ENCODE measurements around the gene GPR15LG.
"Not testable (repeated sequence)": the region's sequence is repeated elsewhere in the genome, so short reads cannot be mapped to it uniquely, and the experiment has no call there.

- not testable (repeated sequence) for TF ChIP-seq POLR2A, CTCF (IDR thresholded peaks at IDR 0.05)
Measured at GRCh38 chr10:84167289-84167653, 6.3 kb upstream of the GPR15LG start.

All from suprapubic skin (tissue), 3 donors.